HG03469 (cell line): ENCODE measurements around the gene CCL28.

Experiments
- ATAC-seq: cut with Tn5 transposase; IDR thresholded peaks from one replicate; pipeline ENCODE4 v1.9.1; 2021; ENCODE audit warnings: mild to moderate bottlenecking, moderate library complexity, moderate number of reproducible peaks; ENCODE audit not compliant: unreplicated experiment

CCL28 gene

GRCh38 chr5:43358726-43359125 lies 53.5 kb downstream of the CCL28 start:
- no peak for ATAC-seq

DNA sequence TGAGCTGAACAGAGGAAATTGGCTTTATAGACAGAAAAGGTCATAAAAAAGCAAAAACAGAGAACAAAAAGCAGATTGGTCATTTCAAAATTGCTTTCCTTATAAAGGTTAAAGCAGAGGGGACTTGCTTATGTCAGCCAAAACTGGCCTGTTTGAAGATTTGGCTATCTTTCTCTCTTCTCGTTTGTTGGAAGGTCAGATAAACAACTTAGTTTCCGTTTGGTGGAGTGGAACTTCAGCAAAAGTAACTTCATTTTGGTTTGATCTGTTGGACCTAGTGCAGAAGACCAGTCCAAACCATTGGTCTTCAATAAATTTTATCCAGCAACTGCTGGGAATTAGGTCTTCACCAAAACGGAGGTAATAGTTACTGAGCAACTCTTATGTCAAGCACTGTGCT lies 53.9 kb downstream of the CCL28 start:
- ATAC-seq: no peak

DNA sequence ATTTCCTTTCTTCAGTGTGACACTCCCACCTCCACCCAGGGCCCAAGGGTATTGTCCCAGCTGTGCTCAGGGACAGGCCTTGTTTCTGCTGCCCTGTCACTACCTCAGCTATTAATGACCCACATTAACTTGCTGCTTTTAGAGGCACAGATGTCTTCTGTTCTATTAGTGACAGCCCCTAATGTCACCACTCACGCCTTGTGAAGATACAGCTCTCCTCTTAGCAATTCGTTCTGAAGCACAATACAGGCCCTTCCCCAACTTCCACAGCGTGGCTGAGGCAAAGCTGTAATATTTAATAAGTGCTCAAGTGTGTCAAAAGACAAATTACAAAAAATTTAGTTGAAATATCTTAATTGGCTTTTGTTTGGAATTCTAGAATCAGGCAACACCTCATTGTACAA lies 54.3 kb downstream of the CCL28 start:
- ATAC-seq: no peak

- ATAC-seq: no peak
Measured at GRCh38 chr5:43357067-43357466, 55.1 kb downstream of the CCL28 start.

- no peak for ATAC-seq
Measured at GRCh38 chr5:43354774-43355173, 57.4 kb downstream of the CCL28 start.

DNA sequence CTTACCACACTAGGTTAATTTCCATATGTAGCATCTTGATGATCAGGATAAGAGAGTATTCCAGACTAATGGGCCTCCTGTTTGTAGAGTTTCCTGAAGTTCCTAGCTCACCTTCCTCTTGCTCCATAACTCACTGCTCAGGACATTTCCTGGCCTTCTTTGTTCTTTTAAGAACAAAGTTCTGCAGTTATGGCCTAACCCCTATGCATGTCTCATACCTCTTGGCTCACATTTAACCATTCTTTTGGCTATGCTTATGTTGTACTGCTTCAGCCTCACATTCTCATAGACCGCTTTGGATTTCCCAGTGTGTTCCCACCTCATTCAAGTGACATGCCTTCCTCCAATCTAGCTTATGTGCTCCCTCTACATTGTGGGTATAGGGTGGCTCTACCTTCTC lies 58.5 kb downstream of the CCL28 start:
- no peak for ATAC-seq

DNA sequence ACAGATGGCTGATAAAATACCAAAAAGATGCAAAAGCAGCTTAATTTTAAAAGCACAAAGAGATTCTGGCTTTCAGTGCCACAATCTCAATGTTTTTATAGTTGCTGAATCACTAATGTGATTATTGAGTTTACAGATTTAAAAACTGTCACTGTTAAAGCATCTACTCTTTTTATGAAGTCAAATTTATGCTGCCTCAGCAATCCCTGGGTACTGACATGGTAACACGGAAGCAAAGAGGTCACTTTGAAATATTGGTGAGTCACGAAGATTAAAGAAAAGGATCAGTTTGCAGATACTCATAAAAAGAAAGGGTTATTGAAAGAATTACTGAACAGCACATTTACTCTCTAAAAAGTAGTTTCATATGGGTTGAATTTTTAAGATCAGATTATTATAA lies 59.3 kb downstream of the CCL28 start:
- no peak for ATAC-seq

DNA sequence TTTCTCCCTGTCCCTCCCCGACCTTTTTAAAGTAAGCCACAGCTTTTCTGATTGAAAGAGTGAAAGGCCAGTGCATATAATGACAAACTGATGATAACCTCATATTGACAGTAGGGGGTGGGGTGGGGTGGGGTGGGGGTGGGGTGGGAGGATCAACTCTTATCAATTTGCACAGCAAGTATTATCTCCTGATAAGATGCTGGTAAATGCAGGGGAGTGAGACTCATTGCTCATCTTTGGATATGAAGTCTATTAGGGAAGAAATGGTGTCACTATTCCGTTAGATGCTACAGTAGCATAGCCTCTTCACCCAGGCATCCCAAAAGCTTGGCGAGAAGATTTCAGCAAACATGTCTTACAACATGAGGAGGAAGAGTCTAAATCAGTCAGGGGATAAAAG lies 60.1 kb downstream of the CCL28 start:
- ATAC-seq: no peak

DNA sequence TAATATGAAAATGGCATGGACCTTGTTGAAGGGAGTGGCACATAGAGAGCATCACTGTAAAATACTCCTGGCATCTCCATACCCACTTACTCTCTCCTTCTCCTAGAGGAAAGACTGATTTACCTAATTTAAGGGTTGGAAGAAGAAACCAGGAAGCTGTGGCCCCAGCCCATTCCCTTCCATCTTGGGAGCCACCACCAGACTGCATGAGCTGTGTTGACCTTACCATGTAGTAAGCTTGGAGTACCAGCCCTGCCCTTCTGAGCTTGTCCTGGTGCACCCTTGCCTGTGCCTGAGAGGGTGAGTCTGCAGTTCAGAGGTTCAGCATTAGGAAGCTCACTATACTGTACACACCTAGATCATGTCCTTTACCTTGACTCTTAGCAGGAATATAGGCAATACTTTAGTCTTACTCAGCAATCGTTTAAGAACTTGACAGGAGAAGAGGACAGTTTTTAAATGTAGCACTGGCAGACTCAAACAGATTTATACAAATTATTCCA lies 63.3 kb downstream of the CCL28 start:
- ATAC-seq: no peak

DNA sequence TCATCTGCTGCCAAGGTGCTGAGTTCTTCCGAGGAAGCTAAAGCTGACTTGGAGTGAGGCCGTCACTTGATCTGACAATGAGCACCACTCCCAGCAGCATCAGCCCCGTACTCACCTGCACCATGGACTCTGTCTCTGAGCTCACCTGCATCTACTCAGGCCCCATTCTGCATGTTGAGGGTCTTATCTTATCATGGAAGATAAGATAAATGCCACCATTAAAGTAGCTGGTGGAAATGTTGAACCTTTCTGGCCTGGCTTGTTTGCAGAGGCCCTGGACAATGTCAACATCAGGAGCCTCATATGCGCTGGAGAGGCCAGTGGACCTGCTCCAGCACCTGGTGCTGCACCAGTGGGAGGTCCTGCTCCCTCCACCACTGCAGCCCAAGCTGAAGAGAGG lies 64.0 kb downstream of the CCL28 start:
- ATAC-seq: no peak

GRCh38 chr5:43338862-43339261 lies 73.3 kb downstream of the CCL28 start:
- ATAC-seq: no peak

DNA sequence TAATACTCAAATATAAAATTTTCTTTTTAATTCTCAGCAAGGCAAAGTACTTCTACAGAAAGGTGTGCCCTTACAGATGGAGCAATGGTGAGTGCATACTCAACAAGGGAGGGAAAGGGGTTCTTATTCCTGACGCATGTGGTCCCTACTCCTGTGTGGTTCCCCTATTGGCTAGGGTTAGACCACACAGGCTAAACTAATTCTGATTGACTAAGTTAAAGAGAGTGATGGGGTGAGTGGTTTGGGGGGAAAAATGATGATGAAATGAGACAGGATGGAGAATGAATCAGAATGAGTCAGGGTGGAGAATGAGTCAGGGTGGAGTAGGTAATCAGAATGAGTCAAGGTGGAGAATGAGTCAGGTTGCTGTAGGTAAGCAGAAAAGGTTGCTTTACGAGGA lies 76.0 kb downstream of the CCL28 start:
- ATAC-seq: no peak

DNA sequence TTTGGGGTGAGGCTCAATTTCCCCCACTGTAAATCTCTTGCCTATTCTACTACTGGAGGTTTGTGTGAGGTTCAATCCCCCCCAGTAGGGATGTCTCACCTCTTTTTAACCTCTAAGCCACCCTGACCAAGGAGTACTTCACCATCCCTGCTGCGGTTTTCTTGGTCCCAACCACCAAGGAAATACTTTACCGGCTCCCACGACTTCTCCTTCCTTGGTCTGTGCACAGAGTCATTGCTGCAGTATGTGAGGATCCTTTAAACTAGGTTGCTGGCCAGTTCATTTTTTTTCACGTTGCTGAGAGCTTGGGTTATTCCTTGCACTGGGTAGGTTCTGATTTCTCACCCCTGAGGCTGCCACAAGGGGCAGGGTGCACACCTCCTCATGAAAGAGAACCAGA lies 76.5 kb downstream of the CCL28 start:
- no peak for ATAC-seq

DNA sequence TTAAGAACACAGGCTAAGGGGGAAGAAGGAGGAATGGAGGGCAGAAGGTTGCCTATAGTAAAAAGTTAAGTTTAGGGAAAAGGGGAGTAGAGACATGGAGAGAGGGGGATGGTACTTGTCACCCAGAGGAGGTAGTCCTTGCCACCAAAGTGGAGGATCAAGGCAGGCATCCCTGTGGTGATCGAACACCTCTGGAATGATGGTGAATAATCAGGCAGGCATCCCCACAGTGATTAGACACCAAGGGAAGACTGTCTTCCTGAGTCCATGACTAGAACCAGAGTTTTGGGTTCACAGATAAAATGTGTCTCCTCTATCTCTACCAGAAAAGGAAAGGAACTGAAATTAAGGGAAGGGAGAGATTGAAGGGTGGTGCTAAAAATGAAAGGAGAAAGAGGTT lies 79.8 kb downstream of the CCL28 start:
- no peak for ATAC-seq
